22Rv1 (cell line): ENCODE results near the gene HOXA3.

ENCODE experiments used
- H3K27ac ChIP-seq: fragments of 450-650 bp; 2 replicates; pipeline ENCODE4 v1.5.1; 2017
- ZFX ChIP-seq: fragments of 450-650 bp; IDR thresholded peaks from 2 replicates; pipeline ENCODE4 v1.6.1; 2017; ENCODE audit warnings: antibody characterized with exemption, borderline replicate concordance
- TF ChIP-seq, protein P1 (sequence below): fragments of 450-650 bp; IDR thresholded peaks from 2 replicates; pipeline ENCODE4 v1.5.1; 2017; ENCODE audit warnings: mild to moderate bottlenecking

The HOXA3 gene

DNA sequence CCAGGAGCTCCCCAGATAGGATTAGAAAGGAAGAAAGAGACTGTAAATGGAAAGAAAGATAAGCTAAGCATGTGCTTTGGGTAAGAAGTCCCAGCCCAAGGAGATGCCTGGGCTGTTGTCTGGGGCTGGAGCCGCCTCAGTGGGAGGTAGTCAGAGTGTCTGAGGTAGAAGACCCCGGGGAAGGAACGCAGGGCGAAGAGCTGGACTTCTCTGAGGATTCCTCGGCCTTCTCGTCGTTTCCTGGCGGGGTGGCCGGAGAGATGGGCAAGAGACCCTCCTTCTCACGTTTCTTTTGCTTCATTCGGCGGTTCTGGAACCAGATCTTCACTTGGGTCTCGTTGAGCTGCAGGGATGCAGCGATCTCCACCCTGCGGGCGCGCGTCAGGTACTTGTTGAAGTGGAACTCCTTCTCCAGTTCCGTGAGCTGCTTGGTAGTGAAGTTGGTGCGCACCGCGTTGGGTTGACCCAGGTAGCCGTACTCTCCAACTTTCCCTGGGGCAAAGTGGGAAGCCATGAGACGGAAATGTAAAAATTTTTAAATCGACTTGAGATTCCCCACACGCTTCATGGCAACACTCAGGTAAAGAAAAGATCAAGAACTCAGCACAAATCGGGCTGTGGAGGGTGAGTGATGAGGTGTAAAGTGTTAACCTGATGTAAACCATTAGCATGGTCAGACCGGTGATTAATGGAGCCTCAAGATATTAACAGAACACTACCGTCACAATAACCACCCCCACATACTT is 57.9 kb downstream of the HOXA3 start:
- TF ChIP-seq ZFX = no peak
- TF ChIP-seq, protein P1, sequence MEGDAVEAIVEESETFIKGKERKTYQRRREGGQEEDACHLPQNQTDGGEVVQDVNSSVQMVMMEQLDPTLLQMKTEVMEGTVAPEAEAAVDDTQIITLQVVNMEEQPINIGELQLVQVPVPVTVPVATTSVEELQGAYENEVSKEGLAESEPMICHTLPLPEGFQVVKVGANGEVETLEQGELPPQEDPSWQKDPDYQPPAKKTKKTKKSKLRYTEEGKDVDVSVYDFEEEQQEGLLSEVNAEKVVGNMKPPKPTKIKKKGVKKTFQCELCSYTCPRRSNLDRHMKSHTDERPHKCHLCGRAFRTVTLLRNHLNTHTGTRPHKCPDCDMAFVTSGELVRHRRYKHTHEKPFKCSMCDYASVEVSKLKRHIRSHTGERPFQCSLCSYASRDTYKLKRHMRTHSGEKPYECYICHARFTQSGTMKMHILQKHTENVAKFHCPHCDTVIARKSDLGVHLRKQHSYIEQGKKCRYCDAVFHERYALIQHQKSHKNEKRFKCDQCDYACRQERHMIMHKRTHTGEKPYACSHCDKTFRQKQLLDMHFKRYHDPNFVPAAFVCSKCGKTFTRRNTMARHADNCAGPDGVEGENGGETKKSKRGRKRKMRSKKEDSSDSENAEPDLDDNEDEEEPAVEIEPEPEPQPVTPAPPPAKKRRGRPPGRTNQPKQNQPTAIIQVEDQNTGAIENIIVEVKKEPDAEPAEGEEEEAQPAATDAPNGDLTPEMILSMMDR = no peak
- no peak overlapping the region for H3K27ac ChIP-seq

DNA sequence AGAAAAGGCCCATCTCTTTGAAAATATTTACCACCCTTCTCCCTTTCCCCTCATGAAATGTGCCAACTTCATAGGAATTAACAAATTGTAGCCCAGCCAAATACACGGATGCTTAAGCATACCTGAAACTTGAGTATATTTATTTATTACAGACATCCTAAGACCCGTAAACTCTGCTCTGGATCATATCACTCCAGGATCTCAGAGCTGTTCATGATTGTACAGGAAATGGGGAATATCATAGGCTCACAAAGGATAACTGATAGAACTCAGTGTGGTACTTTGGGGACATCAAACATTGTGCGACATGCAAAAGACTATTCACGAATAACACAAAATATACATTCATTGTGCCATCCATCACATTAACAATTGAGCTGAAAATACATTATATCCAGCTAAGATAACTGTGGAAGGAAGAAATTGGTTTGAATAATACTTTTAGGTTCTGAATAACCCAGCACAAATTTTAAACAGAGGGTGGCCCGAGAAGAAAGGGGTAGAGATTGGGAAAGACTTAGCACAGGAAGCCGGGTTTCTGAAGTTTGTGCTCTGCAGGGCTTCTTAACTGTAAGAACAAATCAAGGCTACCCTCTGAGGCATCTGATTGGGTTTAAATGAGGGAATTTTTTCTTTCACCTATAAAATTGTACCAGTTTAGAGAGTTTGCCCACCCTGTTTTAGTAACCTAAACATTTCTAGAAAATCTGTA is 59.0 kb downstream of the HOXA3 start:
- TF ChIP-seq ZFX = no peak
- H3K27ac ChIP-seq = no peak overlapping the region

DNA sequence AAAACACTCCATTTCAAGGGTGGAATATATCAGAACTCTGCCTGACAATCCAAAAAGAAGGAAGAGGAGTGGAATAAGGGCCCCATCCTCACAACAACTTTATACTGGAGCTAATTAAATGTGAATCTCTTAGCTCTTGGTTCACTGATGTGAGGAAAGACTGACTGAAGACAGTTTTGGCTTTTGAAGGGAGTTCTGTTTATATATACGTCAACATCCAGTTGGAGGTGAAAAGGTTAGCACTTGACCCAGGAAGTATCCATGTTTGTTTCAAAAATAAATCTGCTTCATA is 59.6 kb downstream of the HOXA3 start:
- no peak overlapping the region for H3K27ac ChIP-seq
- TF ChIP-seq ZFX = no peak
- TF ChIP-seq, protein P1 = no peak

DNA sequence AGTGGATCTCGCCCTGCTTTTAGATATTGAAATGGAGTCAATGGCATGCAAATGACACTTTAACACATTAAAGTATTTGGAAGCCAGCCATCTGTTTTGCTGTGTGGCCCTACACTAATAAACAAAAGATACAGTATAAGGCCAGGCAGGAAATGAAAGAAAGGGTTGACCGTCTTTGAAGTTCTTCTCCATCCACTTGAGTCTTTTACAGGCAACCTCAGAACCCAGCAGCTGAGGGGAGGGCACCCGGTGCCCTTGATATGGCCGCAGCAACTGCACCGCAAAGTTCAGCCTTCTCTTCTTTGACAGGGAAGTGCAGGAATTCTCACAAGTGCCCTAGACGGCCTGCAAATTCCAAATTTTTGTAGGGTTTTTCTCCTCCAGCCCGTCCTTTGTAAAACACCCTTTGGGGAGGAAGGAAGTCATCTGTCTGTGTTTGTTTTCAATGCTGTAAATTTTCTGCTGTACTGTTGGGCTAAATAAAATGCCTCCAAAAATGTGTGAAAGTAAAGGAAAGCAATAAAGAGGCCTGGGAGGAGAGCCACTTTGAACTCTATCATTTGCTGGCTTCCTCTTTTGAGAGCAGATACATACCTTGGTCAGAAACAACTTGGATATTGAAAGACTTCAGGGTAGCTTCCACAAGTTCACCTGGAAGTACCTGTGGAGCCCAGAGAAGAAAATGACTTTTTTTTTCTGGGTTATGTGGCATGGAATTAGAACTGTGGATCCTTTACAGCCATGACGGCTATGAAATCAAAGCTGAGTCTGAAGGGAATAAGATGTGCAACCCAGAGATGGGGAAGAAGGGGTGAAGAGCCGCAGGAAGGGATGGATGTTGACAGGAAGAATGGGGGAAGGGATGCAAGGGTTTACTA is 60.2 kb downstream of the HOXA3 start:
- H3K27ac ChIP-seq = no peak overlapping the region
- TF ChIP-seq, protein P1 = no peak
- TF ChIP-seq ZFX = no peak

DNA sequence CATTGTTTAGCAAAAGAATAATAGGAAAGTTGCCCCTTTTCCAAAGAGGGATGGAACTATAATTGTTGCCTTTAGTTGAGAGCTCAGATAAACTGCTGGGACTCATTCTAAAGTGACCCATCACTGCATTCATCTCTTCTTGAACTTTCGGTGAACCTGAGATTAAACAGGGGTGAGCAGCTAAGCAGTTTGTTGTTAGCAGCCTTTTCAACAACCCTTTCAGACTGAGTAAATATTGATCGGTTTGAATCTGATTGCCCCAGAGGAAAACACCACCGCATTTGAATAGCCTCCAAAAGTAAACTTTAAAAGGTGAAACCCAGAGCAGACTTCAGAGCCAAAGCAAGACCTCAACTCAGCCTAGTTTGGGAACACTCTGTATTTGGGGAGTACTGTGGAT is 61.3 kb downstream of the HOXA3 start:
- no peak overlapping the region for H3K27ac ChIP-seq
- TF ChIP-seq ZFX = no peak
- TF ChIP-seq, protein P1 = no peak

DNA sequence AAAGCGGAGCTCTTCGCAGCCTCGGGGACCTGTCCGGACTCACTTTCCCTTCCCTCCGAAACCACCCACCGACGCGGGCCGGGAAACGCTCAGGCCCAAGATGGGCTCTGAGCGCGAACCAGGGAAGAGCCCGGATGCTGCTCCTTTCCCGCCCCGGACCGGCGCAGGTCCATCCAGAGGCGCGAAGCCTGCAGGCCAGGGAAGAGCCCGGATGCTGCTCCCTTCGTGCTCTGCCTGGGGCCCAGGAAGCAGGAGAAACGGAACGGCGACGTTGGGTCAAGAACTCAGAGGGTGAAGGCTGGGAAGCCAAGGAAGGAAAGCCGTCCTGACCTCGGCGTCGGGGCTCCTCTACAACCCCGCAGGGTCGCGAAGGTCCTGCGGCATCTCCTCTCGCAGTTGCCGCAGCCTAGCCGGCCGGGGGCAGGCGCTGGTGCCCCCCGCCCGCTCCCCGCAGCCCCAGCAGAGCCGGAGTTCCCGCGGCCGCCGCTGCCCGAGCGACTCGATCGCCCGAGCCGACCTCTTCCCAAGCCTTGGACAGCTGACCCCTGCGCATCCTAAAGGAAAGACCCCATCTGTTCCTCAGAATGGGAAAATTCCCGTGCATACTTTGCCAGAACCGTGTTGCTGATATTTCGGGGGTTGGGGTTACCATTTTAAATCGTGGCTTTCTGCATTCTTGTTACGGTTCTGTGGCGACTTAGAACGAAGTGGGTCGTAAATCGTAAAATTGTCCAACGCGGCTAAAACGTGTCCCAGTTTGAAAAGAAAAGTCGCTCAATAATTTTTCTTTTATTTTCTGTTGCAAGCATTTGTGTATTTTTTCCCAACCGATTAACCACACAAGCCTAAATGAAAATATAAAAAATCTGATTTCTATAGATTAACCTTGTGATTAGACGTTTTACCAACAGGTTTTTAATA is 64.1 kb downstream of the HOXA3 start:
- H3K27ac ChIP-seq = no peak overlapping the region
- no peak for TF ChIP-seq ZFX
- TF ChIP-seq, protein P1 = no peak

DNA sequence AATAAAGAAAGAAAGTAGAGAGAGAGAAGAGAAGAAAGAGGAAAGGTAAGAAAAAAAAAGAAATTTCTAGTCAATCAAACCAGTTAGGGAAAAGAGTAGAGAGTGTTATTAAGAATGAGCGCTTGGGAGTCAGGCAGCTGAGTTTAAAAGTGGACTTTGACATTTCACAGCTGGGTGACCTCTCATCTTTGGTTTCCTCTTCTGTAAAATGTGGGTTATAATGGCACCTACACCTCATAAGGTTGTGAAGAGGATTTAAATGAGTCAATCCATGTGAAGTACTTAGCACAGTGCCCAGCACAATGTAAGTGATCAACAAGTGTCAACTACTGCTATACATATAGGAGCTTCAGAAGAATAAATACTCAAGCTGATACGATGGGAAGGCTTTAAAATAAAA is 68.7 kb downstream of the HOXA3 start:
- TF ChIP-seq ZFX = no peak
- TF ChIP-seq, protein P1 = no peak
- H3K27ac ChIP-seq = no peak overlapping the region
